Activated CD8-positive, alpha-beta memory T cell treated with anti-CD3 and anti-CD28 coated beads for 4 hours (primary cell): ENCODE results near the gene ANO2.
"Not testable (repeated sequence)": the region's sequence is repeated elsewhere in the genome, so short reads cannot be mapped to it uniquely, and the experiment has no call there.

Experiments used
- DNase-seq, 2 donors: peaks; one replicate each; pipeline ENCODE4 v3.0.0-alpha.2; 2020; ENCODE audit warnings: low read depth in 2 of 2

Gene ANO2

GRCh38 chr12:5818877-5819276 is 126.2 kb downstream of the ANO2 start:
- DNase-seq: not testable (repeated sequence)

- no peak for DNase-seq
Measured at GRCh38 chr12:5817246-5817645, 127.8 kb downstream of the ANO2 start.

GRCh38 chr12:5809586-5809985 is 135.5 kb downstream of the ANO2 start:
- DNase-seq: no peak

GRCh38 chr12:5808981-5809380 is 136.1 kb downstream of the ANO2 start:
- DNase-seq: no peak

GRCh38 chr12:5807514-5808219 is 137.4 kb downstream of the ANO2 start:
- no peak for DNase-seq

- no peak for DNase-seq
Measured at GRCh38 chr12:5807090-5807414, 138.0 kb downstream of the ANO2 start.

GRCh38 chr12:5806371-5807089 is 138.5 kb downstream of the ANO2 start:
- DNase-seq: no peak

GRCh38 chr12:5803532-5803931 is 141.5 kb downstream of the ANO2 start:
- DNase-seq: no peak

- DNase-seq: no peak
Measured at GRCh38 chr12:5798242-5799015, 146.6 kb downstream of the ANO2 start.

GRCh38 chr12:5797661-5798060 is 147.4 kb downstream of the ANO2 start:
- no peak for DNase-seq

- DNase-seq: no peak
Measured at GRCh38 chr12:5796959-5797225, 148.2 kb downstream of the ANO2 start.

GRCh38 chr12:5796171-5796958 is 148.7 kb downstream of the ANO2 start:
- no peak for DNase-seq

- DNase-seq: no peak
Measured at GRCh38 chr12:5794156-5794555, 150.9 kb downstream of the ANO2 start.

GRCh38 chr12:5792343-5792742 is 152.7 kb downstream of the ANO2 start:
- DNase-seq: no peak

GRCh38 chr12:5789469-5789968 is 155.5 kb downstream of the ANO2 start:
- no peak for DNase-seq

GRCh38 chr12:5787828-5788227 is 157.2 kb downstream of the ANO2 start:
- DNase-seq: no peak

GRCh38 chr12:5785601-5786000 is 159.5 kb downstream of the ANO2 start:
- DNase-seq: no peak

- DNase-seq: no peak
Measured at GRCh38 chr12:5784462-5785130, 160.5 kb downstream of the ANO2 start.

GRCh38 chr12:5783289-5783920 is 161.7 kb downstream of the ANO2 start:
- no peak for DNase-seq

GRCh38 chr12:5780536-5780935 is 164.5 kb downstream of the ANO2 start:
- no peak for DNase-seq

GRCh38 chr12:5779401-5779800 is 165.7 kb downstream of the ANO2 start:
- no peak for DNase-seq
